ENCODE data around the gene PGBD2. TPM values are rescaled to one million over a fixed set of nuclear protein-coding genes. Genes with fewer than 3 reads are reported as not detected.

Gene PGBD2
- total and polyA plus RNA-seq, 9 of the 15 experiments (the other 6 are each of a cell fraction or from before 2014, with no cell fraction given) = 11.9 to 21.8 (median 14.7) TPM

DNA sequence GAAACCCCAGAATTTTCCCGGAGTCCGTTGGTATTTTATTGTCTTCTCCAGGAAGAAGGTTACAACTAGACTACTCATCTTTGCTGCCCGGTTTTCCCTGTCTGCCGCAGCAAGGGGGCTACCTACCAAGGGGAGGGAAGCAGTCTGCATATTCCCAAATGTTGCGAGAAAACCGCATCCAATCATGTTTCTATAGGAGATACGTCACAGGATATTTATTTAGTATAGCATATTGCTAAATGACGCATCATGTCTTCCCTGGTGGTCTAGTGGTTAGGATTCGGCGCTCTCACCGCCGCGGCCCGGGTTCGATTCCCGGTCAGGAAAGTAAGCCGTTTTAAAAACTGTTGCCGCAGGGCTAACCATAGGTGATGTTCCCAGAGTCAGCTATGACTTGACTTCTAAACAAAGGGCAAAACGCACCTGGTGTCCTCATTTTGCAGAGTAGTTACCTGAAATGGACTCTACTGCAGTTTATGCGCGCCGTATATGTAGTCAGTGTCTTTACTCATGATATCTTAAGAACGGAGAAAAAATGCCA, 32.0 kb upstream of the PGBD2 start (continued):
- TF ChIP-seq ELF4 (CRISPR knock-in tag; IDR thresholded peaks at IDR 0.05) (no peak), ZNF778 (CRISPR knock-in tag; IDR thresholded peaks at IDR 0.05) (no peak), ZBTB17 (CRISPR knock-in tag; IDR thresholded peaks at IDR 0.05) (no peak), GTF2E2 (tag; IDR thresholded peaks at IDR 0.05) (no peak), NFATC3 (IDR thresholded peaks at IDR 0.05) (0 out of 2 replicates have a peak, but pooled peaks have one; percentile 32), NUFIP1 (IDR thresholded peaks at IDR 0.05; ENCODE audit: partially characterized antibody) (no peak), EP300 (IDR thresholded peaks at IDR 0.05; ENCODE audit: low read length) (peak; percentile 48), ZNF764 (CRISPR knock-in tag; IDR thresholded peaks at IDR 0.05; ENCODE audit: low read depth) (peak; percentile 75), EZH2 (IDR thresholded peaks at IDR 0.05; ENCODE audit: borderline replicate concordance, low read depth, low read length) (no peak), NRF1 (conservative IDR thresholded peaks at IDR 0.05 in 1 of 2, IDR thresholded peaks at IDR 0.05 in 1 of 2) (no peak), ETV6 (IDR thresholded peaks at IDR 0.05; ENCODE audit: borderline replicate concordance in 1 of 2, low read depth in 2 of 2, low read length in 1 of 2) (0 out of 4 replicates have a peak, but pooled peaks of 1 of the 2 experiments have one; percentile 67), ETV6 (CRISPR knock-in tag; IDR thresholded peaks at IDR 0.05; ENCODE audit: borderline replicate concordance) (no peak), ZNF224 (CRISPR knock-in tag; IDR thresholded peaks at IDR 0.05) (no peak), SIRT6 (IDR thresholded peaks at IDR 0.05; ENCODE audit: low read depth, low read length) (no peak), MED1 (CRISPR knock-in tag; IDR thresholded peaks at IDR 0.05; ENCODE audit: borderline replicate concordance) (no peak), SPI1 (IDR thresholded peaks at IDR 0.05; ENCODE audit: borderline replicate concordance, low read depth, low read length) (no peak), SUPT5H (IDR thresholded peaks at IDR 0.05) (no peak), BHLHE40 (IDR thresholded peaks at IDR 0.05; ENCODE audit: low read length) (no peak; the same call in 1 of the 2 replicates), ZNF384 (IDR thresholded peaks at IDR 0.05; ENCODE audit: low read depth, low read length) (no peak), ZNF23 (CRISPR knock-in tag; IDR thresholded peaks at IDR 0.05) (no peak), HOXB6 (CRISPR knock-in tag; IDR thresholded peaks at IDR 0.05; ENCODE audit: borderline replicate concordance) (no peak), ZNF121 (CRISPR knock-in tag; conservative IDR thresholded peaks at IDR 0.05) (no peak), PHB2 (IDR thresholded peaks at IDR 0.05; ENCODE audit: low read depth) (no peak), HDAC1 (IDR thresholded peaks at IDR 0.05) (peak in 1 of 2 experiments; percentile 67; a peak in 1 of 4 replicates), ZNF77 (CRISPR knock-in tag; IDR thresholded peaks at IDR 0.05) (no peak)
- TF ChIP-seq, protein P1, sequence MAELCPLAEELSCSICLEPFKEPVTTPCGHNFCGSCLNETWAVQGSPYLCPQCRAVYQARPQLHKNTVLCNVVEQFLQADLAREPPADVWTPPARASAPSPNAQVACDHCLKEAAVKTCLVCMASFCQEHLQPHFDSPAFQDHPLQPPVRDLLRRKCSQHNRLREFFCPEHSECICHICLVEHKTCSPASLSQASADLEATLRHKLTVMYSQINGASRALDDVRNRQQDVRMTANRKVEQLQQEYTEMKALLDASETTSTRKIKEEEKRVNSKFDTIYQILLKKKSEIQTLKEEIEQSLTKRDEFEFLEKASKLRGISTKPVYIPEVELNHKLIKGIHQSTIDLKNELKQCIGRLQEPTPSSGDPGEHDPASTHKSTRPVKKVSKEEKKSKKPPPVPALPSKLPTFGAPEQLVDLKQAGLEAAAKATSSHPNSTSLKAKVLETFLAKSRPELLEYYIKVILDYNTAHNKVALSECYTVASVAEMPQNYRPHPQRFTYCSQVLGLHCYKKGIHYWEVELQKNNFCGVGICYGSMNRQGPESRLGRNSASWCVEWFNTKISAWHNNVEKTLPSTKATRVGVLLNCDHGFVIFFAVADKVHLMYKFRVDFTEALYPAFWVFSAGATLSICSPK (IDR thresholded peaks at IDR 0.05; ENCODE audit: borderline replicate concordance) = no peak
- TF ChIP-seq, protein P2, sequence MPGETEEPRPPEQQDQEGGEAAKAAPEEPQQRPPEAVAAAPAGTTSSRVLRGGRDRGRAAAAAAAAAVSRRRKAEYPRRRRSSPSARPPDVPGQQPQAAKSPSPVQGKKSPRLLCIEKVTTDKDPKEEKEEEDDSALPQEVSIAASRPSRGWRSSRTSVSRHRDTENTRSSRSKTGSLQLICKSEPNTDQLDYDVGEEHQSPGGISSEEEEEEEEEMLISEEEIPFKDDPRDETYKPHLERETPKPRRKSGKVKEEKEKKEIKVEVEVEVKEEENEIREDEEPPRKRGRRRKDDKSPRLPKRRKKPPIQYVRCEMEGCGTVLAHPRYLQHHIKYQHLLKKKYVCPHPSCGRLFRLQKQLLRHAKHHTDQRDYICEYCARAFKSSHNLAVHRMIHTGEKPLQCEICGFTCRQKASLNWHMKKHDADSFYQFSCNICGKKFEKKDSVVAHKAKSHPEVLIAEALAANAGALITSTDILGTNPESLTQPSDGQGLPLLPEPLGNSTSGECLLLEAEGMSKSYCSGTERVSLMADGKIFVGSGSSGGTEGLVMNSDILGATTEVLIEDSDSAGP (CRISPR knock-in tag; IDR thresholded peaks at IDR 0.05) = no peak
- TF ChIP-seq, protein P3, sequence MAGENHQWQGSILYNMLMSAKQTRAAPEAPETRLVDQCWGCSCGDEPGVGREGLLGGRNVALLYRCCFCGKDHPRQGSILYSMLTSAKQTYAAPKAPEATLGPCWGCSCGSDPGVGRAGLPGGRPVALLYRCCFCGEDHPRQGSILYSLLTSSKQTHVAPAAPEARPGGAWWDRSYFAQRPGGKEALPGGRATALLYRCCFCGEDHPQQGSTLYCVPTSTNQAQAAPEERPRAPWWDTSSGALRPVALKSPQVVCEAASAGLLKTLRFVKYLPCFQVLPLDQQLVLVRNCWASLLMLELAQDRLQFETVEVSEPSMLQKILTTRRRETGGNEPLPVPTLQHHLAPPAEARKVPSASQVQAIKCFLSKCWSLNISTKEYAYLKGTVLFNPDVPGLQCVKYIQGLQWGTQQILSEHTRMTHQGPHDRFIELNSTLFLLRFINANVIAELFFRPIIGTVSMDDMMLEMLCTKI (IDR thresholded peaks at IDR 0.05; ENCODE audit: partially characterized antibody) = no peak
